Measurements from ENCODE around the gene SEPTIN12. TPM values are rescaled to one million over a fixed set of nuclear protein-coding genes. Genes with fewer than 3 reads are reported as not detected.

Gene SEPTIN12
- total RNA-seq, 4 donors from 2014 or later, result not detected

GRCh38 chr16:4737545-4737944 is 50.6 kb downstream of the SEPTIN12 start:
- DNase-seq, result no peak
- TF ChIP-seq CTCF (IDR thresholded peaks at IDR 0.05), result no peak
- TF ChIP-seq POLR2A (IDR thresholded peaks at IDR 0.05), result no peak
- 63% methylated on average over 7 of the region's 15 CpGs; no CpG with 5 or more reads in 1 of the 2 donors for WGBS, 2 donors
- Histone ChIP-seq H3K36me3 (no peaks in the 10 kb centered on the region), H3K4me3 (no peak overlapping the region), H3K27ac (no peak overlapping the region), H3K27me3 (no peaks in the 10 kb centered on the region), H3K9me3 (no peaks in the 10 kb centered on the region), H3K4me1 (peaks cover 7 to 25% (median 10%) of the 10 kb centered on the region in 3 donors)
- intact Hi-C loops (cut with DNase I), result no loop called here

GRCh38 chr16:4736546-4736945 is 51.6 kb downstream of the SEPTIN12 start:
- Histone ChIP-seq H3K36me3 (peaks cover 0 to 6% (median 0%) of the 10 kb centered on the region in 3 donors), H3K27me3 (no peaks in the 10 kb centered on the region), H3K9me3 (no peaks in the 10 kb centered on the region), H3K4me3 (no peak overlapping the region), H3K27ac (no peak overlapping the region), H3K4me1 (peaks cover 7 to 29% (median 10%) of the 10 kb centered on the region in 3 donors)
- intact Hi-C loops (cut with DNase I), result no loop called here
- DNase-seq, result no peak
- TF ChIP-seq POLR2A (IDR thresholded peaks at IDR 0.05) (no peak), CTCF (IDR thresholded peaks at IDR 0.05) (no peak)
- 83 to 88% methylated on average over 3 to 4 of the region's 4 CpGs for WGBS, 2 donors

DNA sequence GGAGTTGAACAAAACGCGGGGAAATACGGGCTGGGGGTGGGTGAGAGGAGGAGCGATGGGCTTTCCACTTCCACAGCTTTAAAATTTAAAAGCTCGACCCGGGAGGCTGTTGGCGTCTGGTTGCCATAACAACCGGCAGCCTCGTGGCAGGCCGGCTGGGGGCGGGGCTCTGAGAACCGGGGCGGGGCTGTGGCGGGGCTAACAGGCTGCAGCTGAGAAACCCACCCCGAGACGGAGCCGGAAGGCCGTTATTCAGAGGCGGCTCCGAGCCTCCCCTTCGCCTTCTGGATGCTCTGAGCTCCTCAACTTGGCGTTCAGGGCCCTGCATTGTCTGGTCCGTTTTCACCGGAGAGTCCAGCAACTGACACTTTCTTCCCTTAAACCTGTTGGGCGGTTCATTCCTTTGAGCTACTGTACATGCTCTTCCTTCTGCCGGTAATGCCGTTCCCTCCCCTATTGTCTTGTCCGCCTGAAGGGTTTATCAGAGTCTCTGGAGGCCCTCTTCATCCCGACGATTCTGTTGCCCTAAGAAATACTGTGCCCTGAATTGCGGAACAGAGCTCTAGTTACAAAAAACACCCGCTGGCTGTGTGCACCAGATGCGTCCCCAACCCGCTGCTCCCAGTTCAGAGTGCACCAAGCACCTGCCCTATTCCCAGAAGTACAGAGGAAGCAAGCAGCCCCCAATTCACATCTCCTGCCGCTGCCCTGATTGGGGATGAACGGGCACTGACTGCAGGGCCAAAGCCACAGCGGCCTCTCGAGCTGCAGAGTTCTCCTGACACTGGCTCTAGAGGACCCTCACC is 53.2 kb downstream of the SEPTIN12 start:
- 3 to 7% methylated on average over 25 to 27 of the region's 38 CpGs for WGBS, 2 donors
- intact Hi-C loops (cut with DNase I), result no loop called here

GRCh38 chr16:4734063-4734729 is 53.9 kb downstream of the SEPTIN12 start, which contains the start of the genes ANKS3 and DNAAF8:
TSS of gene ANKS3 (minus strand) at chr16:4734271. CDS start at chr16:4730149, 4,122 bp downstream.
TSS of gene DNAAF8 (plus strand) at chr16:4734537. CDS start at chr16:4736515, 1,978 bp downstream.
- no peaks in the 10 kb centered on the region for H3K27me3 ChIP-seq
- H3K9me3 ChIP-seq, result no peaks in the 10 kb centered on the region
- H3K4me3 ChIP-seq, result peak within 1 kb of the TSS; percentile 71 to 100 (median 94)
- peaks cover 7 to 29% (median 10%) of the 10 kb centered on the region in 3 donors for H3K4me1 ChIP-seq
- H3K36me3 ChIP-seq, result peaks cover 0 to 29% (median 8%) of the 10 kb centered on the region in 3 donors
- peak within 1 kb of the TSS; percentile 71 to 92 (median 90) for H3K27ac ChIP-seq
- DNase-seq, result peak; percentile 63
- intact Hi-C loops (cut with DNase I), result no loop called here
- TF ChIP-seq POLR2A (IDR thresholded peaks at IDR 0.05) (peak in 2 of 4 donors; percentile 26 to 38), CTCF (IDR thresholded peaks at IDR 0.05) (peak in 2 of 6 experiments; percentile 3 to 40)
- 0% methylated on average over 8 to 12 of the region's 70 CpGs for WGBS, 2 donors

More for the DNA sequence above, 53.2 kb downstream of the SEPTIN12 start:
- Histone ChIP-seq H3K9me3 (no peaks in the 10 kb centered on the region), H3K27ac (peak overlapping the region; percentile 71 to 92 (median 90)), H3K27me3 (no peaks in the 10 kb centered on the region), H3K4me1 (peaks cover 7 to 29% (median 10%) of the 10 kb centered on the region in 3 donors), H3K36me3 (peaks cover 0 to 22% (median 7%) of the 10 kb centered on the region in 3 donors), H3K4me3 (peak overlapping the region; percentile 71 to 100 (median 94))
- no peak for TF ChIP-seq CTCF (IDR thresholded peaks at IDR 0.05)
- TF ChIP-seq POLR2A (IDR thresholded peaks at IDR 0.05), result no peak
- peak; percentile 58 for DNase-seq

- Histone ChIP-seq H3K36me3 (peaks cover 0 to 34% (median 12%) of the 10 kb centered on the region in 3 donors), H3K9me3 (no peaks in the 10 kb centered on the region), H3K27me3 (no peaks in the 10 kb centered on the region), H3K4me3 (peak overlapping the region; percentile 71 to 100 (median 94)), H3K4me1 (peaks cover 7 to 29% (median 10%) of the 10 kb centered on the region in 3 donors), H3K27ac (peak overlapping the region; percentile 71 to 92 (median 90))
- intact Hi-C loops (cut with DNase I), result no loop called here
- TF ChIP-seq POLR2A (IDR thresholded peaks at IDR 0.05), result no peak
- no peak for DNase-seq
- 0 to 3% methylated on average over 7 to 17 of the region's 19 CpGs for WGBS, 2 donors
These were observed 54.4 kb downstream of the SEPTIN12 start for GRCh38 chr16:4733747-4734062.

Measured in esophagus squamous epithelium (tissue), 5 donors.